BJ (cell line): ENCODE data around the gene SERPINB4. TPM values are rescaled to one million over a fixed set of nuclear protein-coding genes. Genes with fewer than 3 reads are reported as not detected.

ENCODE experiments used
- CTCF ChIA-PET: fragments of 350-600 bp; formaldehyde crosslinking; extraction: SDS; loops from one replicate; lab custom pipeline; 2021; ENCODE audit warnings: antibody characterized with exemption, inconsistent platforms; lab: Yijun Ruan, JAX
- POLR2A ChIA-PET: fragments of 300-600 bp; sonication (Branson Sonifier 250); formaldehyde crosslinking; extraction: SDS; loops from one replicate; lab custom pipeline; 2021; ENCODE audit warnings: antibody characterized with exemption; lab: Charles Lee
- DNase-seq: peaks from one replicate; pipeline ENCODE4 v3.0.0-alpha.2; 2011; ENCODE audit warnings: low read depth
- H3K27me3 ChIP-seq: 2 replicates; pipeline ENCODE4 v1.6.0; 2011; ENCODE audit warnings: low read length; ENCODE audit not compliant: control insufficient read depth, insufficient read depth
- H3K36me3 ChIP-seq: 2 replicates; pipeline ENCODE4 v1.5.1; 2011; ENCODE audit warnings: low read length; ENCODE audit not compliant: control insufficient read depth, insufficient read depth
- H3K4me3 ChIP-seq: 2 replicates; pipeline ENCODE4 v1.5.1; 2011; ENCODE audit warnings: low read depth, mild to moderate bottlenecking, control low read depth, low read length
- polyA plus RNA-seq: library from polyadenylated mRNA; depleted of rRNA; stranded (reverse); fragments of >200 nt; gene quantifications from 2 replicates; pipeline ENCODE4 v1.2.3, GENCODE V29; 2011
- TF ChIP-seq, protein P1 (sequence below): IDR thresholded peaks from 2 replicates; pipeline ENCODE4 v1.5.1; 2011; ENCODE audit warnings: low read depth, mild to moderate bottlenecking, control low read depth, inconsistent platforms, low read length, moderate library complexity; ENCODE audit not compliant: insufficient read depth

SERPINB4 gene
- polyA plus RNA-seq, 1 experiment = 0.06 TPM

GRCh38 chr18:63604791-63605567, 39.1 kb downstream of the SERPINB4 start:
- TF ChIP-seq, protein P1, sequence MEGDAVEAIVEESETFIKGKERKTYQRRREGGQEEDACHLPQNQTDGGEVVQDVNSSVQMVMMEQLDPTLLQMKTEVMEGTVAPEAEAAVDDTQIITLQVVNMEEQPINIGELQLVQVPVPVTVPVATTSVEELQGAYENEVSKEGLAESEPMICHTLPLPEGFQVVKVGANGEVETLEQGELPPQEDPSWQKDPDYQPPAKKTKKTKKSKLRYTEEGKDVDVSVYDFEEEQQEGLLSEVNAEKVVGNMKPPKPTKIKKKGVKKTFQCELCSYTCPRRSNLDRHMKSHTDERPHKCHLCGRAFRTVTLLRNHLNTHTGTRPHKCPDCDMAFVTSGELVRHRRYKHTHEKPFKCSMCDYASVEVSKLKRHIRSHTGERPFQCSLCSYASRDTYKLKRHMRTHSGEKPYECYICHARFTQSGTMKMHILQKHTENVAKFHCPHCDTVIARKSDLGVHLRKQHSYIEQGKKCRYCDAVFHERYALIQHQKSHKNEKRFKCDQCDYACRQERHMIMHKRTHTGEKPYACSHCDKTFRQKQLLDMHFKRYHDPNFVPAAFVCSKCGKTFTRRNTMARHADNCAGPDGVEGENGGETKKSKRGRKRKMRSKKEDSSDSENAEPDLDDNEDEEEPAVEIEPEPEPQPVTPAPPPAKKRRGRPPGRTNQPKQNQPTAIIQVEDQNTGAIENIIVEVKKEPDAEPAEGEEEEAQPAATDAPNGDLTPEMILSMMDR = no peak
- DNase-seq = peak; percentile 19
- CTCF ChIA-PET = interaction anchor here (1.0 to 1.4 kb wide), 4 partner anchors 10 to 22 kb away, joined by 3 to 4 read pairs (median 3); no protein-coding TSS in a partner anchor

GRCh38 chr18:63603772-63604171, 40.3 kb downstream of the SERPINB4 start:
- no peak for DNase-seq
- no peaks in the 10 kb centered on the region for H3K36me3 ChIP-seq
- H3K4me3 ChIP-seq = no peak overlapping the region
- TF ChIP-seq, protein P1 = no peak
- no peaks in the 10 kb centered on the region for H3K27me3 ChIP-seq
- POLR2A ChIA-PET = no interaction called here
- CTCF ChIA-PET = interaction anchor here (1.4 kb wide), 1 partner anchor 8 kb away, joined by 3 read pairs; no protein-coding TSS in a partner anchor

More at GRCh38 chr18:63604791-63605567, 39.1 kb downstream of the SERPINB4 start:
- no peaks in the 10 kb centered on the region for H3K36me3 ChIP-seq
- H3K4me3 ChIP-seq = no peak overlapping the region
- POLR2A ChIA-PET = interaction anchor here (0.6 kb wide), 1 partner anchor 1419 kb away, joined by 3 read pairs; no protein-coding TSS in a partner anchor
- no peaks in the 10 kb centered on the region for H3K27me3 ChIP-seq

- no peak overlapping the region for H3K4me3 ChIP-seq
- ChIA-PET CTCF (no interaction called here), POLR2A (no interaction called here)
- no peaks in the 10 kb centered on the region for H3K36me3 ChIP-seq
- TF ChIP-seq, protein P1 = no peak
- H3K27me3 ChIP-seq = no peaks in the 10 kb centered on the region
- no peak for DNase-seq
These were observed 40.7 kb downstream of the SERPINB4 start for GRCh38 chr18:63603355-63603754.

DNA sequence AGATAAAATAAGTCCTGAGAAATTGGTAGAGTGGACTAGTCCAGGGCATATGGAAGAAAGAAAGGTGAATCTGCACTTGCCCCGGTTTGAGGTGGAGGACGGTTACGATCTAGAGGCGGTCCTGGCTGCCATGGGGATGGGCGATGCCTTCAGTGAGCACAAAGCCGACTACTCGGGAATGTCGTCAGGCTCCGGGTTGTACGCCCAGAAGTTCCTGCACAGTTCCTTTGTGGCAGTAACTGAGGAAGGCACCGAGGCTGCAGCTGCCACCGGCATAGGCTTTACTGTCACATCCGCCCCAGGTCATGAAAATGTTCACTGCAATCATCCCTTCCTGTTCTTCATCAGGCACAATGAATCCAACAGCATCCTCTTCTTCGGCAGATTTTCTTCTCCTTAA, 47.1 kb downstream of the SERPINB4 start:
- CTCF ChIA-PET = interaction anchor here (0.5 kb wide), 1 partner anchor 92 kb away, joined by 3 read pairs; no protein-coding TSS in a partner anchor
- H3K4me3 ChIP-seq = no peak overlapping the region
- H3K36me3 ChIP-seq = no peaks in the 10 kb centered on the region
- H3K27me3 ChIP-seq = no peaks in the 10 kb centered on the region
- TF ChIP-seq, protein P1 = no peak
- POLR2A ChIA-PET = no interaction called here
- no peak for DNase-seq

DNA sequence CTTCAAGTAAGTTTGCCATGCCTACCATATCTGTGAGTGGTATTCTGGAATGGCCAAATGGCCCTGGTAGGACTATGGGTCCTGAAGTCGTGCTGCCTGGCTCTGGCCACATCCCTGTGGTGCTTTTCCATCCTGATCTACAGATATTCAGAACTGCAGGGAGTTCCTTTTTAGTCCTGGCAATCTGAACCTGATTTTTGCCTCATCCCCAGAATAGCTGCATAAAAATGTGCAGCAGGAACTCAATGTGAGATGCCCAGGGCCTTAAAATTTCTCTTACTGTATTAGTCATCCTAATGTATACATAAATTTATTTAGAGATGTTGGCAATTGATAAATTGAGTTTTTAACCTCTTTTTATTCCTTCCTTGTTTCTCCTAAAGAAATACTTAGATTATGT, 51.6 kb downstream of the SERPINB4 start:
- TF ChIP-seq, protein P1 = no peak

More for the DNA sequence above, 51.6 kb downstream of the SERPINB4 start:
- H3K4me3 ChIP-seq = no peak overlapping the region
- no peak for DNase-seq
- no peaks in the 10 kb centered on the region for H3K36me3 ChIP-seq
- ChIA-PET CTCF (interaction anchor here (1.1 to 7.7 kb wide), 3 partner anchors 13 to 149 kb away, joined by 4 to 48 read pairs (median 5); no protein-coding TSS in a partner anchor), POLR2A (no interaction called here)
- no peaks in the 10 kb centered on the region for H3K27me3 ChIP-seq
